ENCODE results near the gene TBC1D2. TPM values are rescaled to one million over a fixed set of nuclear protein-coding genes. Genes with fewer than 3 reads are reported as not detected.
A peak's percentile ranks its signal among the peaks of the same experiment; 100 is the strongest.

TBC1D2 gene
- total and polyA plus RNA-seq, 2 of the 13 experiments (the other 11 are each of a cell fraction or from before 2014, with no cell fraction given), result 2.0 to 2.8 TPM

GRCh38 chr9:98228392-98229089 is 26.9 kb downstream of the TBC1D2 start (continued):
- TF ChIP-seq ZNF280D (CRISPR knock-in tag; IDR thresholded peaks at IDR 0.05) (no peak), SOX13 (IDR thresholded peaks at IDR 0.05) (no peak), SOX13 (CRISPR knock-in tag; conservative IDR thresholded peaks at IDR 0.05 in 1 of 2, IDR thresholded peaks at IDR 0.05 in 1 of 2) (peak in 1 of 2 experiments; percentile 44; a peak in 1 of 4 replicates), TOPORS (CRISPR knock-in tag; IDR thresholded peaks at IDR 0.05) (no peak), ZGPAT (CRISPR knock-in tag; IDR thresholded peaks at IDR 0.05) (no peak; the same call in 1 of the 2 replicates), HOXA9 (CRISPR knock-in tag; IDR thresholded peaks at IDR 0.05; ENCODE audit: borderline replicate concordance) (no peak), CREB1 (IDR thresholded peaks at IDR 0.05) (no peak), CREB1 (CRISPR knock-in tag; IDR thresholded peaks at IDR 0.05) (peak; percentile 56), CBX1 (IDR thresholded peaks at IDR 0.05; ENCODE audit: low read depth) (no peak), MXD4 (CRISPR knock-in tag; IDR thresholded peaks at IDR 0.05) (0 out of 2 replicates have a peak, but pooled peaks have one; percentile 27), ZNF24 (IDR thresholded peaks at IDR 0.05) (no peak), HOXA3 (CRISPR knock-in tag; IDR thresholded peaks at IDR 0.05) (no peak), ZNF326 (CRISPR knock-in tag; IDR thresholded peaks at IDR 0.05; ENCODE audit: borderline replicate concordance) (no peak), FLYWCH1 (CRISPR knock-in tag; IDR thresholded peaks at IDR 0.05) (no peak), HMGA1 (CRISPR knock-in tag; conservative IDR thresholded peaks at IDR 0.05) (no peak), LCORL (IDR thresholded peaks at IDR 0.05) (no peak), LCORL (CRISPR knock-in tag; IDR thresholded peaks at IDR 0.05) (peak; percentile 78), ZIK1 (CRISPR knock-in tag; IDR thresholded peaks at IDR 0.05; ENCODE audit: borderline replicate concordance, low read depth) (no peak), ZFP36 (IDR thresholded peaks at IDR 0.05; ENCODE audit: borderline replicate concordance, low read depth, low read length, partially characterized antibody) (no peak), U2AF1 (optimal IDR thresholded peaks at IDR 0.05; ENCODE audit: low read depth, low read length) (no peak), YEATS4 (CRISPR knock-in tag; IDR thresholded peaks at IDR 0.05; ENCODE audit: borderline replicate concordance) (no peak), ZNF136 (CRISPR knock-in tag; IDR thresholded peaks at IDR 0.05; ENCODE audit: low read depth) (no peak), AFF4 (CRISPR knock-in tag; IDR thresholded peaks at IDR 0.05) (no peak)

Measured in HepG2 (cell line).